GM12878 (cell line): ENCODE results near the gene LDLRAD4. TPM values are rescaled to one million over a fixed set of nuclear protein-coding genes. Genes with fewer than 3 reads are reported as not detected.

Source experiments
- ATAC-seq: fragments of 200-7000 bp; cut with Tn5 transposase; 3 replicates; pipeline ENCODE4 v1.9.1; 2020; ENCODE audit warnings: mild to moderate bottlenecking, moderate library complexity
- BruUV-seq: library from RNA; stranded (reverse); fragments of 400-500 nt; replicated peaks from 2 replicates; lab custom pipeline; 2021; lab: Mats Ljungman, UMichigan
- CTCF ChIA-PET: fragments of 300-600 bp; sonication (Branson Sonifier 250); formaldehyde crosslinking; extraction: SDS; loops from one replicate; lab custom pipeline; 2021; ENCODE audit warnings: inconsistent platforms; lab: Yijun Ruan, JAX
- POLR2A ChIA-PET: fragments of 350-600 bp; formaldehyde crosslinking; extraction: SDS; loops from one replicate; lab custom pipeline; 2021; ENCODE audit warnings: inconsistent platforms; lab: Charles Lee
- RAD21 ChIA-PET: fragments of 300-600 bp; sonication (Branson Sonifier 250); formaldehyde crosslinking; loops from one replicate; lab custom pipeline; 2023; ENCODE audit warnings: antibody characterized with exemption; ENCODE audit not compliant: unreplicated experiment; lab: Charles Lee
- SMC1A ChIA-PET: fragments of 300-600 bp; sonication (Branson Sonifier 250); formaldehyde crosslinking; loops from one replicate; lab custom pipeline; 2023; ENCODE audit not compliant: unreplicated experiment, uncharacterized antibody; lab: Charles Lee
- DNase-seq: peaks from one replicate; pipeline ENCODE4 v3.0.0-alpha.2; 2011; ENCODE audit warnings: low read depth, low spot score
- FAIRE-seq: peaks from 3 replicates; lab custom pipeline; 2011; peaks lifted over from hg19 to GRCh38; lab: Jason Lieb, UNC
- H2AFZ ChIP-seq: 2 replicates; pipeline ENCODE4 v1.6.0; 2011; ENCODE audit warnings: low read depth, low read length, control low read depth; ENCODE audit not compliant: control insufficient read depth
- H3K27ac ChIP-seq: 2 replicates; pipeline ENCODE4 v1.5.1; 2011; ENCODE audit warnings: control low read depth; ENCODE audit not compliant: control insufficient read depth, insufficient read depth
- H3K27me3 ChIP-seq, 2 experiments: replicated peaks in 1 of 2; 2 replicates each; pipeline versions ENCODE4 v1.6.0 to v1.6.1; 2011; ENCODE audit warnings: low read length in 1 of 2; ENCODE audit not compliant: control insufficient read depth in 2 of 2, insufficient read depth in 2 of 2
- H3K36me3 ChIP-seq, 2 experiments: 2 replicates each; pipeline ENCODE4 v1.5.1; 2011; ENCODE audit warnings: low read length in 1 of 2; ENCODE audit not compliant: control insufficient read depth in 2 of 2, insufficient read depth in 2 of 2
- H3K4me1 ChIP-seq: 2 replicates; pipeline ENCODE4 v1.6.1; 2011; ENCODE audit warnings: mild to moderate bottlenecking, low read length, moderate library complexity, mixed read lengths; ENCODE audit not compliant: control insufficient read depth, insufficient read depth
- H3K4me2 ChIP-seq: 2 replicates; pipeline ENCODE4 v1.6.0; 2011; ENCODE audit warnings: control low read depth; ENCODE audit not compliant: control insufficient read depth, insufficient read depth
- H3K4me3 ChIP-seq: fragments of 200-600 bp; sonication (generic); 2 replicates; pipeline ENCODE4 v1.5.1; 2016
- H3K79me2 ChIP-seq: 2 replicates; pipeline ENCODE4 v1.6.0; 2011; ENCODE audit warnings: low read length; ENCODE audit not compliant: control insufficient read depth, insufficient read depth
- H3K9ac ChIP-seq: 2 replicates; pipeline ENCODE4 v1.8.0; 2011; ENCODE audit warnings: low read length, control low read depth, mixed read lengths; ENCODE audit not compliant: control insufficient read depth, insufficient read depth
- H3K9me3 ChIP-seq: replicated peaks from 3 replicates; pipeline ENCODE4 v1.5.1; 2011; ENCODE audit warnings: mild to moderate bottlenecking, low read length; ENCODE audit not compliant: control insufficient read depth, insufficient read depth
- H4K20me1 ChIP-seq: 2 replicates; pipeline ENCODE4 v1.6.0; 2011; ENCODE audit not compliant: control insufficient read depth, insufficient read depth
- CBX3 ChIP-seq: fragments of 200-600 bp; sonication (generic); IDR thresholded peaks from 2 replicates; pipeline ENCODE4 v1.6.1; 2016; ENCODE audit warnings: low read depth, borderline replicate concordance
- CBX5 ChIP-seq: sonication (generic); IDR thresholded peaks from 2 replicates; pipeline ENCODE4 v1.6.1; 2016; ENCODE audit warnings: low read depth, moderate library complexity, mild to moderate bottlenecking, inconsistent platforms
- CREB1 ChIP-seq: IDR thresholded peaks from 2 replicates; pipeline ENCODE4 v1.6.1; 2012; ENCODE audit warnings: low read depth, mild to moderate bottlenecking, inconsistent platforms
- KAT2A ChIP-seq: conservative IDR thresholded peaks from 2 replicates; pipeline ENCODE4 v1.6.1; 2011; ENCODE audit warnings: low read depth, low read length; ENCODE audit not compliant: control insufficient read depth
- NFIC ChIP-seq: IDR thresholded peaks from 2 replicates; pipeline ENCODE4 v1.6.1; 2012; ENCODE audit warnings: low read depth, mild to moderate bottlenecking, inconsistent platforms, low read length, moderate library complexity
- RCOR1 ChIP-seq: conservative IDR thresholded peaks from 2 replicates; pipeline ENCODE4 v1.6.1; 2012; ENCODE audit warnings: low read depth, low read length, improper control_type of control experiment
- RFX5 ChIP-seq: IDR thresholded peaks from 2 replicates; pipeline ENCODE4 v1.6.1; 2011; ENCODE audit warnings: low read depth, low read length, improper control_type of control experiment
- SIN3A ChIP-seq: IDR thresholded peaks from 2 replicates; pipeline ENCODE4 v1.6.1; 2012; ENCODE audit warnings: low read depth, low read length, improper control_type of control experiment
- WGBS: methylation state at CpG from one replicate; pipeline ENCODE4 v1.1.6; 2016; ENCODE audit warnings: low lambda C conversion rate; ENCODE audit not compliant: insufficient replicate concordance, insufficient coverage; ENCODE audit errors: missing lambda C conversion rate; 5-methylcytosine and 5-hydroxymethylcytosine counted together
- in situ Hi-C: fragments of 300-500 bp; cut with MboI; formaldehyde crosslinking; loops from 9 replicates; pipeline ENCODE4 v1.14.3; 2018; ENCODE audit warnings: mixed read lengths
- intact Hi-C: fragments of 100-400 bp; cut with micrococcal nuclease; formaldehyde crosslinking; loops from one replicate; pipeline ENCODE4 v1.14.2; 2022; ENCODE audit not compliant: unreplicated experiment
- polyA plus RNA-seq, 11 experiments: library from polyadenylated mRNA; depleted of rRNA in 4 of 11; unstranded in 6 of 11; stranded (reverse) in 5 of 11; fragments of >200 nt; fragmentation: Nextera tagmentation in 4 of 11; fragmentation: Illumina TruSeq in 1 of 11; extraction: Ambion mirVana in 4 of 11; extraction: Trizol in 1 of 11; gene quantifications; 1 replicate in 1 of 11; 2 replicates in 10 of 11; pipeline versions ENCODE4 v1.2.1 to v1.2.3, GENCODE V29; 2011 to 2016; ENCODE audit warnings: inconsistent platforms in 2 of 11, missing spikeins in 2 of 11, low read depth in 1 of 11
- total RNA-seq, 4 experiments: library from RNA; depleted of rRNA in 3 of 4; stranded (reverse); fragments of >200 nt in 3 of 4; fragmentation: Illumina TruSeq in 1 of 4; extraction: Trizol in 1 of 4; gene quantifications; 2 replicates each; pipeline versions ENCODE4 v1.2.1 to v1.2.3, GENCODE V29; 2013 to 2021
- TF ChIP-seq, protein P1 (sequence below): IDR thresholded peaks from 2 replicates; pipeline ENCODE4 v1.6.1; 2012; ENCODE audit warnings: low read length, inconsistent platforms

The LDLRAD4 gene
- total and polyA plus RNA-seq, 10 of the 15 experiments (the other 5 are each of a cell fraction or from before 2014, with no cell fraction given) = 2.7 to 16.8 (median 11.2) TPM

- Histone ChIP-seq H4K20me1 (no peaks in the 10 kb centered on the region), H3K27me3 (no peaks in the 10 kb centered on the region), H3K79me2 (no peaks in the 10 kb centered on the region), H3K4me3 (no peak overlapping the region), H3K27ac (no peak overlapping the region), H3K9me3 (no peaks in the 10 kb centered on the region), H3K9ac (no peak overlapping the region), H3K4me1 (no peaks in the 10 kb centered on the region), H2AFZ (no peak overlapping the region), H3K4me2 (no peak overlapping the region), H3K36me3 (peaks cover 0 to 1% of the 10 kb centered on the region in 2 experiments; a peak in 2 of 4 replicates)
- DNase-seq (no peak), ATAC-seq (no peak), FAIRE-seq (no peak)
- no TSS peak for BruUV-seq
- no peak for TF ChIP-seq CBX3
- no peak for TF ChIP-seq CREB1
- TF ChIP-seq NFIC = no peak
- TF ChIP-seq RCOR1 = no peak
- TF ChIP-seq, protein P1, sequence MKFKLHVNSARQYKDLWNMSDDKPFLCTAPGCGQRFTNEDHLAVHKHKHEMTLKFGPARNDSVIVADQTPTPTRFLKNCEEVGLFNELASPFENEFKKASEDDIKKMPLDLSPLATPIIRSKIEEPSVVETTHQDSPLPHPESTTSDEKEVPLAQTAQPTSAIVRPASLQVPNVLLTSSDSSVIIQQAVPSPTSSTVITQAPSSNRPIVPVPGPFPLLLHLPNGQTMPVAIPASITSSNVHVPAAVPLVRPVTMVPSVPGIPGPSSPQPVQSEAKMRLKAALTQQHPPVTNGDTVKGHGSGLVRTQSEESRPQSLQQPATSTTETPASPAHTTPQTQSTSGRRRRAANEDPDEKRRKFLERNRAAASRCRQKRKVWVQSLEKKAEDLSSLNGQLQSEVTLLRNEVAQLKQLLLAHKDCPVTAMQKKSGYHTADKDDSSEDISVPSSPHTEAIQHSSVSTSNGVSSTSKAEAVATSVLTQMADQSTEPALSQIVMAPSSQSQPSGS = no peak
- no peak for TF ChIP-seq SIN3A
- TF ChIP-seq KAT2A = no peak
- TF ChIP-seq RFX5 = no peak
- TF ChIP-seq CBX5 = no peak
- ChIA-PET POLR2A (no interaction called here), RAD21 (no interaction called here), SMC1A (no interaction called here), CTCF (no interaction called here)
- WGBS = 90% methylated on average over 15 of the region's 15 CpGs
- in situ Hi-C loops (loop anchor here (25.0 kb wide), 1 partner anchor 480 kb away; no protein-coding TSS in a partner anchor), intact Hi-C loops (no loop called here)
Observed at GRCh38 chr18:13642440-13642827, 423.9 kb downstream of the LDLRAD4 start.
